Uterus (tissue), 2 donors: ENCODE data around the gene SPATC1L.

ENCODE experiments used
- CTCF ChIP-seq, 4 experiments: fragments of 200-600 bp in 2 of 4; fragments of 450-650 bp in 2 of 4; sonication (generic) in 2 of 4; IDR thresholded peaks; one replicate each; pipeline ENCODE4 v1.5.1; 2016 to 2019; ENCODE audit warnings: antibody characterized with exemption in 4 of 4, mild to moderate bottlenecking in 2 of 4, moderate library complexity in 1 of 4
- POLR2A ChIP-seq, 2 donors: fragments of 450-650 bp; IDR thresholded peaks; one replicate each; pipeline ENCODE4 v1.6.1; 2016; ENCODE audit warnings: antibody characterized with exemption in 2 of 2, mild to moderate bottlenecking in 1 of 2, moderate library complexity in 1 of 2

- TF ChIP-seq CTCF (IDR thresholded peaks at IDR 0.05), result no peak
- no peak for TF ChIP-seq POLR2A (IDR thresholded peaks at IDR 0.05)
These were observed 7.0 kb upstream of the SPATC1L start for GRCh38 chr21:46191257-46191685.
